Activated T-helper 9 cell treated with anti-CD3 and anti-CD28 coated beads, Interleukin-2, amount 50 U/mL, for 16 hours (primary cell): Measurements from ENCODE around the gene FXR2.

Source experiments
- DNase-seq: peaks from one replicate; pipeline ENCODE4 v3.0.0-alpha.2; 2020; ENCODE audit warnings: low read depth

FXR2 gene

DNA sequence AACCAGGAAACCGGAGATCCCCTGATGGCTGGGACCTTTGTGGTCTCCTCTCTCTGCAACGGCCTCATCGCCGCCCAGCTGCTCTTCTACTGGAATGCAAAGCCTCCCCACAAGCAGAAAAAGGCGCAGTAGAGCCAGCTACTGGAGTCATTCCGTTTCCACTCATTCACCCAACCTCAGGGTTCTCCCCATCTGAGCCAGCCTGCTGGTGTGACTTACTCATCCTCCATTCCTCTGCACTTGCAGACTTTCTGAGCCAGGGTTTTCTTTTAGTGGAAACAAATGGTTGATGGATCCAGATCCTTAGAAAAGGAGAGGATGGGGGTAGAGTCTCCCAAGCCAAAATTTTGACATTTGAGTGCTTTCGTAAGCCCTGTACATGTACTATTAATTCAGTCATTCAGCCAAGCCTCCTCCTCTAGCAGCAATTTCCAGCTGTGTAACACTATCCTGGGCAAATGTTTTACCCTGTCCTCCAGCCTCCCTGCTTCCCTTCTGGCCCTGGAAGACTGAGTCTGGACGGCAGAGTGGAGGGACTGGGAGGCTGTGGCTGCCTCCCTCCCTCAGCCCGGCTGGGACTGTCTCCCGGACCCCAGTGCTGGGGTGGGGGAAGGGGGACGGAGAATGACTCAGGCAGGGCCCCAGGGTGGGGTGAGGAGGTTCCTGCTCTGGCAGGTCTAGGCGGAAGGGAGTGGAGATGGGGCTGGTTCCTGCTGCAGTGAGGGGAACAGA lies 27.1 kb downstream of the FXR2 start:
- no peak for DNase-seq

DNA sequence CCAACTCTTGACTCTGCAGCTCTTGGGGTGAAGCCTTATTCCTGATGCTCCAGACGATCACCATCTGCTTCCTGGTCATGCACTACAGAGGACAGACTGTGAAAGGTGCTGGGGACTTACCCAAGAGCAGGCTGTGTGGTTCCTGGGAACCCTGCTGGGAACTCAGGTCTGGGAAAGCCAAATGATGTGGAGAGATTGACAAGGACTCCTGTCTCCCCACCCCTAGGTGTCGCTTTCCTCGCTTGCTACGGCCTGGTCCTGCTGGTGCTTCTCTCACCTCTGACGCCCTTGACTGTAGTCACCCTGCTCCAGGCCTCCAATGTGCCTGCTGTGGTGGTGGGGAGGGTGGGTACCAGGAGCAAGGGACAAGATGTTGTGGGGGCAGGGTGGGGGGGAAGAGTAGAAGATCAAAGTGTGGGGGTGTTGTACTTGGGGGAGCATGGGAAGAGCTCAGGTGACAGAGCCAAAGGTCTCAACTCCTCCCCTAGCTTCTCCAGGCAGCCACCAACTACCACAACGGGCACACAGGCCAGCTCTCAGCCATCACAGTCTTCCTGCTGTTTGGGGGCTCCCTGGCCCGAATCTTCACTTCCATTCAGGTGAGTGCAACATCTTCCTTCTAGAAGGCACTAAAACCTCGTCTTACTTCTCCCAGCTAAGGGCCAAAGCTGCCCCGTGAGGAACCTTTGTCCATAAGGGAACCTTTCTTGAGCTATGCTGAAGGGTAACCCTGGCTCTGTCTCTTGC lies 27.9 kb downstream of the FXR2 start:
- no peak for DNase-seq

DNA sequence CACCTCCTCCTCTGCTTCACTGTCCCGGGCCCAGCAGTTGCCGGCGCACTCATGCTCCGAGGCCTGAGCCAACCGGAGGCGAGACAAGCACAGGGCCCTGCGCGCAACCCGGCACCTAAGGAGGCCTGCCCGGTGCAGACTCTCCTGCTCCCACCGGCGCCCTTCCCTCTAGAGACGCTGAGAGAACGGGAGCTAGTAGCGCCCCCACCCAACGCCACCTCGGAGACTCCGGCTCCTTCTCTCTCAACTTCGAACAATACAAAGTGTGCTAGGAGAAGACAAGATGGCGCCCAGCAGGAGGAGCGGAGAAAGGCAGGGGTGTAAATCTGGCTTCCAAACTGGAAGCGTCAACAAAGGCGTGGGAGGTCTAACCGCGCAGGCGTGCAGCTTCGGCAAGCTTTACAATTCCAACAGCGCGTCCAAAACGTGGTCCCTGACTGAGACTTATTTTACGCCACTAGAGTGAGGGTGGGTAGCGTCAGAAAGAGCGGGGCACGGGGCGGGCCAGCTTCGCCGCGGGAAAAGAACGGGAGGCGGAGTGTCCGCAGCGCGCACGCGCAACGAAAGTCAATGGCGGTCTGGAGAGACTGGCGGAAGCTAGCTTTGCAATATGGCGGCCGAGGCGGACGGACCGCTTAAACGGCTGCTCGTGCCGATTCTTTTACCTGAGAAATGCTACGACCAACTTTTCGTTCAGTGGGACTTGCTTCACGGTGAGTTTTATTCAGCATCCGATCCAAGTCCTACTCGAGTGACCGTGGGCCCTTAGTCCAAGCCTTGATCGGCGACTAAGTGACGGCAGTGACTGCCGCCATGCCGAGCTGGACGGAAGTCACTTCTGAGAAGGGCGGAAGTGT lies 31.2 kb downstream of the FXR2 start, which contains the start of gene MPDU1:
MPDU1 (plus strand) TSS at position 600 of the 857 bp plus-strand sequence; CDS start at position 611, 11 bp downstream.
- DNase-seq, result peak; percentile 93

DNA sequence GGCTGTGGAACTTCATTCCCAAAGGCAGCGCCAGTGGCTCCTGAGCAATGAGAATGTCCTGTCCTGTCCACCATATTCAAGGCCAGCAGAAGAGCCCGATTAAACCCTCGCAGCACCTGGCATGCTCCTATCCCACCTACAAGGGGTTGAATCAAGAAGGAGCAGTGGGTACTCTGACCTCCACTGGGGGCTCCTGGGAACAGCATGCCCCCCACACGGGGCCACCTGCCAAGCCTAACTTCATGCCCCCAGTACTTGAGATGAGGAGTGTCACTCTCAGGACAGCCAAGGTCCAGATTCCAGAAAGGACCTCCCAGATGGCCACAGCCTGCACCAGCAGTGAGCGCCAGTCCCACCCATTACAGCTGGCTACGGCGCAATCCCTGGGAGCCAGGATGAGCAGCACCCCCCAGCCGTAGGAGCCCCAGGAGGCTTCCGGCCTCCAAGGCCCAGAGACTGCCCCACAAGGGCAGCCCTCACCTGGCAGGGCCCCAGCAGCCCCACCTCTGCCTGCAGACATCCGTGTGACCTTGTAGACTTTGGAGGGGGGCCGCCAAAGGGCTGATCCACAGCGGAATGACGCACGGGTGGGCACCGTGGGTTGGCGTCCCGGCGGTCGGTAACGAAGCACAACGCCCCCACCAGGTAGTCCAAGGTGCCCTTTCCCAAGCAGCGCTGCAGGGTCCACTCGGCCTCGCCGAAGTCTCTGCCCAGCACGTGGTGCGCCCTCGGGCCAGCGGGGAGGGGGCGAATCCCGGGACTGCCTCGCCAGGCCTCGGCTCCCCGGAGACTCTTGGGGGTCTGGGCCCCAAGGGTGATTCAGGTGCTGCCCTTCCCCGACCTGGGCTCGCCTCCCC lies 32.1 kb downstream of the FXR2 start:
- no peak for DNase-seq

DNA sequence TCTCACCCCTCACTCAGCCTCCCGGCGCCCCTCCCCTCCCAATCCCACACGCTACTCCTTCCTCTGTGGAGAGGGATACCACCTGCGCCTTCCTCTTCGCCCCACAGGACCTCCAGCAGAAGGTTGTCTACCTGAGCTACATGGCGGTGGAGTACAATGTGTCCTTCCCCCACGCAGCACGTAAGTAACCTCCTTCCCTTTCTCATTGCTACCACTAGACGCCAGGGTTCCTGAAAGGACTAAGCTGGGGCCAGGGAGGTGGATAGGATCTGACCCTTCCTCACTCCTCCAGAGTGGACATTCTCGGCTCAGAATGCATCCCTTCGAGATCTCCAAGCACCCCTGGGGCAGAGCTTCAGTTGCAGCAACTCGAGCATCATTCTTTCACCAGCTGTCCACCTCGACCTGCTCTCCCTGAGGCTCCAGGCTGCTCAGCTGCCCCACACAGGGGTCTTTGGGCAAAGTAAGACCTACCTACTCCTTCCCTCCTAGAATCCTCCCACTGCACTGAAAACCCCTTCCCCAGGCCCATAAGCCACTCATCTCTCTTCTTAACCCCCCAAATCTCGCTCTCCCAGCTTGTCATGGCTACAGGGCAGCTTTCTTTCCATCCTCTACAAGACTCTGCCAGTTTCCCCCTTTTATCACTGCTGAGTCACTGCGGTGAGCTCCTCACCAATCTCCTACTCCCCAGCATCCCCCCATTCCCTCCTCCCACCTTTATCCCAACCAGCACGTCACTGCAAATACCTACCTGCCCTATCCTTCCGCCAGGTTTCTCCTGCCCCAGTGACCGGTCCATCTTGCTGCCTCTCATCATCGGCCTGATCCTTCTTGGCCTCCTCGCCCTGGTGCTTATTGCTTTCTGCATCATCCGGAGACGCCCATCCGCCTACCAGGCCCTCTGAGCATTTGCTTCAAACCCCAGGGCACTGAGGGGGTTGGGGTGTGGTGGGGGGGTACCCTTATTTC lies 33.8 kb downstream of the FXR2 start:
- DNase-seq, result no peak

DNA sequence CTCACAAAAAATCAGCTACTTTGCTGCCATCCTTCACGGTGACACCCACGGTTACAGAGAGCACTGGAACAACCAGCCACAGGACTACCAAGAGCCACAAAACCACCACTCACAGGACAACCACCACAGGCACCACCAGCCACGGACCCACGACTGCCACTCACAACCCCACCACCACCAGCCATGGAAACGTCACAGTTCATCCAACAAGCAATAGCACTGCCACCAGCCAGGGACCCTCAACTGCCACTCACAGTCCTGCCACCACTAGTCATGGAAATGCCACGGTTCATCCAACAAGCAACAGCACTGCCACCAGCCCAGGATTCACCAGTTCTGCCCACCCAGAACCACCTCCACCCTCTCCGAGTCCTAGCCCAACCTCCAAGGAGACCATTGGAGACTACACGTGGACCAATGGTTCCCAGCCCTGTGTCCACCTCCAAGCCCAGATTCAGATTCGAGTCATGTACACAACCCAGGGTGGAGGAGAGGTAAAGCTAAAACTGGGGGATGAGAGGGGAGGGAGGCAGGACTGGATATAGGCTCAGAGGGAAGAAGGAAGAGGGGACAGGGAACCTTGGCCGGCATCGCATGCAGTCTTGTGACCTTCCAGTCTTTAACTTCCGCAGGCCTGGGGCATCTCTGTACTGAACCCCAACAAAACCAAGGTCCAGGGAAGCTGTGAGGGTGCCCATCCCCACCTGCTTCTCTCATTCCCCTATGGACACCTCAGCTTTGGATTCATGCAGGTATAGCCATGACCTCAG lies 34.7 kb downstream of the FXR2 start:
- DNase-seq, result no peak

DNA sequence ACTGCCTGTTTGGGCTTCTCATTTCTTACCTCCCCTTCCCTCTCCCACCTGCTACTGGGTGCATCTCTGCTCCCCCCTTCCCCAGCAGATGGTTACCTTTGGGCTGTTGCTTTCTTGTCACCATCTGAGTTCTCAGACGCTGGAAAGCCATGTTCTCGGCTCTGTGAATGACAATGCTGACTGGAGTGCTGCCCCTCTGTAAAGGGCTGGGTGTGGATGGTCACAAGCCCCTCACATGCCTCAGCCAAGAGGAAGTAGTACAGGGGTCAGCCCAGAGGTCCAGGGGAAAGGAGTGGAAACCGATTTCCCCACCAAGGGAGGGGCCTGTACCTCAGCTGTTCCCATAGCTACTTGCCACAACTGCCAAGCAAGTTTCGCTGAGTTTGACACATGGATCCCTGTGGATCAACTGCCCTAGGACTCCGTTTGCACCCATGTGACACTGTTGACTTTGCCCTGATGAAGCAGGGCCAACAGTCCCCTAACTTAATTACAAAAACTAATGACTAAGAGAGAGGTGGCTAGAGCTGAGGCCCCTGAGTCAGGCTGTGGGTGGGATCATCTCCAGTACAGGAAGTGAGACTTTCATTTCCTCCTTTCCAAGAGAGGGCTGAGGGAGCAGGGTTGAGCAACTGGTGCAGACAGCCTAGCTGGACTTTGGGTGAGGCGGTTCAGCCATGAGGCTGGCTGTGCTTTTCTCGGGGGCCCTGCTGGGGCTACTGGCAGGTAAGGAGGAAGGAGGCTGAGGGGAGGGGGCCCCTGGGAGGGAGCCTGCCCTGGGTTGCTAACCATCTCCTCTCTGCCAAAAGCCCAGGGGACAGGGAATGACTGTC lies 35.5 kb downstream of the FXR2 start, which contains the start of gene CD68:
CD68 (plus strand) TSS at position 638 of the 833 bp plus-strand sequence; CDS start at position 678, 40 bp downstream.
- peak; percentile 54 for DNase-seq

DNA sequence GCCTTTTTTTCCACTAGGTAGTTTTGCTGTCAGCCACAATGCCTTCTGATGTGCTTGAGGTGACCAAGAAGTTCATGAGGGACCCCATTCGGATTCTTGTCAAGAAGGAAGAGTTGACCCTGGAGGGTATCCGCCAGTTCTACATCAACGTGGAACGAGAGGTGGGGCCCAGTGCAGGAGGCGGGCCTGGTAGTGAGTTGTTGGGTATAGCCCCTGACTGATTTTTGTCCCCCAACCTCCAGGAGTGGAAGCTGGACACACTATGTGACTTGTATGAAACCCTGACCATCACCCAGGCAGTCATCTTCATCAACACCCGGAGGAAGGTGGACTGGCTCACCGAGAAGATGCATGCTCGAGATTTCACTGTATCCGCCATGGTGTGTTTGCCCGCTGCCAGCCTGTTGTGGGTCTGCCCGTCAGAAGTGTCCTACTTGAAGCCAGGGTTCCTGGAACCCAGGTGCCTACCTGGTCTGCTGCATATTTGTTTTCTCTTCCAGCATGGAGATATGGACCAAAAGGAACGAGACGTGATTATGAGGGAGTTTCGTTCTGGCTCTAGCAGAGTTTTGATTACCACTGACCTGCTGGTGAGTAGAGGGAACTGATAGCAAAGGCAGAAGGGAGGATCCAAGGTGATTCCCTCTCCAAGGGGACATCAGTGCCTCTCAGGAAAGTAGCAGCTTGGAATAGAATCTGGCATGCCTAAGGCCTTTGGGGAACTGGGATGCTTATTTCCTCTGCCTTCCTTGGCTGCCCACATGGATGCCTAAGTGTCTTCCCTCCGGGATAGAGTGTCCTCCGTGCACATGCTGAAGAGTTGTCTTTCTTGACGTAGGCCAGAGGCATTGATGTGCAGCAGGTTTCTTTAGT lies 37.1 kb downstream of the FXR2 start:
- no peak for DNase-seq

DNA sequence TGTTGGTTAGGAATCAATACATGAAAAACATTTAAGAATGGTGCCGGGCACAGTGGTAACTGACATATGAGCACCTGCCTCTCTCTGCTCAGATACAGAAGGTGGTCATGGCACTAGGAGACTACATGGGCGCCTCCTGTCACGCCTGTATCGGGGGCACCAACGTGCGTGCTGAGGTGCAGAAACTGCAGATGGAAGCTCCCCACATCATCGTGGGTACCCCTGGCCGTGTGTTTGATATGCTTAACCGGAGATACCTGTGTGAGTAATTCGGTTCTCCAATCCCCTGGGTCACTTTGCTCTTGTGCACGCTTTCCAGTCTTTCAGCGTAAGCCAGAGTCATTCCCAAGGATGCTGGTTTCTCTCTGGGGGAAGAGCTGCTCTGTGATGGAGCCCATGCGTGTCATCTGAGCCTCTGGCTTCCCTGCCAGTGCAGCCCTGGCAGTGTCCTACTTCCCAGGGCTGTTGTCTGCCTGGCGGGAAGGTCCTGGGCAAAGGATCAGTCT lies 38.2 kb downstream of the FXR2 start:
- no peak for DNase-seq

DNA sequence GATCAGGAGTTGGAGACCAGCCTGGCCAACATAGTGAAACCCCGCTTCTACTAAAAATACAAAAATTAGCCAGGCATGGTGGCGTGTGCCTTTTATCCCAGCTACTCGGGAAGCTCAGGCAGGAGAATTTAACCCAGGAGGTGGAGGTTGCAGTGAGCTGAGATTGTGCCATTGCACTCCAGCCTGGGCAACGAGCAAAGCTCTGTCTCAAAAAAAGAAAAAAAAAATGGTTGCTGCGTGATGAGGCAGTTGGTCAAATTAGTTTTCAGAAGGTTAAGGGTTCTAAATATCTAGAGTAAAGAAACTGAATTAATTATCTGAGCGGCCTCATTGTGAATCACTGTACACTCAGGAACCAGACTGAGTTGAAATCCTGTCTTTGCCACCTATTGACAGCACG lies 38.7 kb downstream of the FXR2 start:
- no peak for DNase-seq

DNA sequence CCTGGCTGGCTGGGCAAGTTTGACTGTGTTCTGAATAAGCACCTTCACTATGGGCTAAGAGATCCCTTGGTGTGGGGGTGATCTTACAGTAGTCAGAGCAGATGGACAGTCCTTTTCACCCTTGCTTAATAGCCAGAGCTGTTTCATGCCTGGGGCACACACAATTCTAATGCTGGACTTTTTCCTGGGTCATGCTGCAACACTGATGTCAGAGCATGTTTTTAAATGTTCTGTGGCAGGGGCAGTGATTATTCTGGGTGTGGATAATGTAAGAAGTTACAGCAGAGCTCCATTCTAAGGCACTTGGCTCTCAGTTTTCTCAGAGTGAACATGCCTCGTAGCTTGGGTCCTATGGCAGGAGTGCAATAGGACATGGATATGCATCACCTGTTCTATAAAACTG lies 39.2 kb downstream of the FXR2 start:
- DNase-seq, result no peak

DNA sequence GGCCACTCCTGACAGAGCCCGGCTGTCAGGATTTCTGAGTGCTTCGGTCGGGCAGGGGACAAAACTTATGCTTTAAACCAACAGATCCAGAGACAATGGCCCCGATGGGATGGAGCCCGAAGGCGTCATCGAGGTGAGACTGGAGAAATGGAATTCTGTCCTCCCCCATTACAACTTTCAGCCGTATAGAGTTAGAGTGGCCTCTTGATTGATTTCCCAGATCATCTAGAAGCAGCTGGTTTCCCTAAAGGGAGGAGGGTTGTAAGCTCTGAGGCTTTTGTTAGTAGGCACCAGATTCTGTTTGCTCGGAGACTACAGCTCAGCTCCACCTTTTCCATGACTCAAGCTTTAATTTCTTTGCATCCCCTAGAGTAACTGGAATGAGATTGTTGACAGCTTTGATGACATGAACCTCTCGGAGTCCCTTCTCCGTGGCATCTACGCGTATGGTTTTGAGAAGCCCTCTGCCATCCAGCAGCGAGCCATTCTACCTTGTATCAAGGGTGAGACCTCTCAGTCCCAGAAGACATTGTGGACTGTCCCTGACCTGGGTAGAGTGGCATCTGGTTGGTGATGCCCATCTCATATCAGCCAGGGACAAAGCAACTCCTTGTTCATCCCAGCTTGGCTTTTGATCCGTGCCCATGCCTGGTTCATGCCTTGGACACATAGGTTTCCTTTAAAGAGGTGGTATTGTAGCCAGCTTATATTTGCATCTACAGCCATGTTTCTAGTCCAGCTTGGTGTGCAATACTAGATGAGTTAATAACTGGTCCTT lies 40.3 kb downstream of the FXR2 start:
- no peak for DNase-seq

DNA sequence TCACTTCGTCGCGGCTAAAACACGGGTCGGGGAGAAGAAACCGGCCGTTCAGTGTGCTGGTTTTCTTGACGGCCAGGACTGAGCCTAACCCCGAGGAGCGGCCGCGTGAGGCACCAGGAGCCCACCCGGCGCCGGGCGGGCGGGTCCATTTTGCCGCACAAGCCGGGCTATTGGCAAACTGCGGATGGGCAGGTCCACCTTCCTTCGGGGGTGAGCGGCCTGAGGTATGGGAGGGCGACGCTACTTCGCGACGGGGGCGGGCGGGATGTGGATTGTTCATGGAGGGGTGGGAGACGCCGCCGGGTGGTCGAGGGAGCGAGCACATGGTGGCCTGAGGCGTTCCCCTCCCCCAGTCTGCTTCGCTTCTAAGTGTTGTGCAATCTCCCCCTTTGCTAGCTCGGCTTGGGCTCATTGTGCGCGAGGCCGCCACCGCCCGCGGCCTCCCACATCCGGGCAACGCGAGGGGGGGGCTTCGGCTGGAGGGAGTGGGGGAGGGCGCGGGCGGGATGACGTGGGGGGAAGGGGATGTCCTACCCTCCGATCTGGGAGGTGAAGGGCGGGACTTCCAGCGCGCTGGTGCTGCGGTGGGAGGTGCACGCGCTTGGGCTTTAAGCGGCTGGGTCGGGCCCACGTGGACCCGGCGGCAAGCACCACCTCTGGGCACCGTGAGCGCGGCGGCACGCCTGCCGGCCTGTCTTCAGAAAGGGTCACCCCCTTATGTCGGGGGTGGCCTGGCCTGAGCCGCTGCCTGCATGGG lies 41.2 kb downstream of the FXR2 start:
- peak; percentile 87 for DNase-seq

DNA sequence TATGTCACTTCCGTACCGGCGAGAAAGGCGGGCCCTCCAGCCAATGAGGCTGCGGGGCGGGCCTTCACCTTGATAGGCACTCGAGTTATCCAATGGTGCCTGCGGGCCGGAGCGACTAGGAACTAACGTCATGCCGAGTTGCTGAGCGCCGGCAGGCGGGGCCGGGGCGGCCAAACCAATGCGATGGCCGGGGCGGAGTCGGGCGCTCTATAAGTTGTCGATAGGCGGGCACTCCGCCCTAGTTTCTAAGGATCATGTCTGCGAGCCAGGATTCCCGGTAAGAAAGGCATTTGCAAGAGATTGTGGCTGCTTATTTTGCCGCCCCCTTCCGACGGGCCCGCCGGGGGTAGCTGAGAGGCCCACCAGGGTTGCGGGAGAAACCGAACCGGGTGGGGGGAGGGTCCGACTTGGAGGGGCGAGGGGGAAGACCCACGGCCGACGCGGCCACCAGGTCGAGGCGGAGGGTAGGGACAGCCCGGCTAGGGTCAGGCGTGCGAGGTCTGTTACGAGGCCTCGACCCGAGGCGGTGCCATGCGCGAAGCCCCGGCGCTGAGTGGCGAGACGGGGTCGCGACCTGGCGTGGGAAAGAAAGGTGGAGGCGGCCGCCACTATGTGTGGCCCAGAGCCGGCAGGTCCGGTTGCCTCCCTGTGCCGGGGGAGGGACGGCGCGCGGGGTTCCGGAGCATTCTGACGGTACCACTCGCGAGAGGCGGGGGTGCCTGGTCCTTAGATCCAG lies 41.9 kb downstream of the FXR2 start:
- peak; percentile 99 for DNase-seq

DNA sequence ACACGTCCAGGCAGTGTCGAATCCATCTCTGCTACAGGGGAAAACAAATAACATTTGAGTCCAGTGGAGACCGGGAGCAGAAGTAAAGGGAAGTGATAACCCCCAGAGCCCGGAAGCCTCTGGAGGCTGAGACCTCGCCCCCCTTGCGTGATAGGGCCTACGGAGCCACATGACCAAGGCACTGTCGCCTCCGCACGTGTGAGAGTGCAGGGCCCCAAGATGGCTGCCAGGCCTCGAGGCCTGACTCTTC lies 42.4 kb downstream of the FXR2 start:
- no peak for DNase-seq
